Keratinocyte (primary cell): Measurements from ENCODE around the gene MARCHF11. TPM values are rescaled to one million over a fixed set of nuclear protein-coding genes. Genes with fewer than 3 reads are reported as not detected.

ENCODE experiments used
- DNase-seq: peaks from one replicate; pipeline ENCODE4 v3.0.0-alpha.2; 2011; ENCODE audit warnings: low read depth, missing footprints, low spot score
- FAIRE-seq: peaks from 2 replicates; lab custom pipeline; 2011; peaks lifted over from hg19 to GRCh38; lab: Jason Lieb, UNC
- H2AFZ ChIP-seq: 2 replicates; pipeline ENCODE4 v1.6.0; 2012; ENCODE audit warnings: low read length, control low read depth, inconsistent platforms; ENCODE audit not compliant: control insufficient read depth
- H3K27ac ChIP-seq: 2 replicates; pipeline ENCODE4 v1.5.1; 2011; ENCODE audit warnings: low read length; ENCODE audit not compliant: control insufficient read depth, insufficient read depth
- H3K27me3 ChIP-seq: 3 replicates; pipeline ENCODE4 v1.6.0; 2011; ENCODE audit warnings: low read length; ENCODE audit not compliant: control insufficient read depth, insufficient read depth; ENCODE audit errors: extremely low read depth
- H3K36me3 ChIP-seq, 2 experiments: 2 replicates in 1 of 2; 3 replicates in 1 of 2; pipeline ENCODE4 v1.5.1; 2011; ENCODE audit warnings: low read length in 2 of 2, mild to moderate bottlenecking in 1 of 2; ENCODE audit not compliant: control insufficient read depth in 2 of 2, insufficient read depth in 2 of 2; ENCODE audit errors: extremely low read depth in 1 of 2
- H3K4me1 ChIP-seq: 3 replicates; pipeline ENCODE4 v1.5.1; 2011; ENCODE audit warnings: low read length; ENCODE audit not compliant: control insufficient read depth, insufficient read depth; ENCODE audit errors: extremely low read depth
- H3K4me2 ChIP-seq: 3 replicates; pipeline ENCODE4 v1.6.0; 2011; ENCODE audit warnings: low read depth, low read length; ENCODE audit not compliant: control insufficient read depth, insufficient read depth; ENCODE audit errors: extremely low read depth
- H3K4me3 ChIP-seq, 3 experiments: fragments of 200-600 bp in 1 of 3; sonication (generic) in 1 of 3; 2 replicates in 2 of 3; 3 replicates in 1 of 3; pipeline ENCODE4 v1.5.1; 2011 to 2016; ENCODE audit warnings: low read length in 3 of 3, mild to moderate bottlenecking in 3 of 3, control low read depth in 2 of 3, inconsistent platforms in 1 of 3, low read depth in 1 of 3, mixed read lengths in 1 of 3, mixed run types in 1 of 3, moderate library complexity in 1 of 3; ENCODE audit not compliant: control insufficient read depth in 2 of 3, insufficient read depth in 2 of 3; ENCODE audit errors: extremely low read depth in 1 of 3
- H3K79me2 ChIP-seq: 2 replicates; pipeline ENCODE4 v1.6.0; 2012; ENCODE audit warnings: low read length; ENCODE audit not compliant: control insufficient read depth, insufficient read depth
- H3K9ac ChIP-seq: 3 replicates; pipeline ENCODE4 v1.6.0; 2011; ENCODE audit warnings: low read length; ENCODE audit not compliant: control insufficient read depth, insufficient read depth; ENCODE audit errors: extremely low read depth
- H3K9me1 ChIP-seq: 3 replicates; pipeline ENCODE4 v1.6.0; 2011; ENCODE audit warnings: low read length; ENCODE audit not compliant: control insufficient read depth, insufficient read depth; ENCODE audit errors: extremely low read depth
- H3K9me3 ChIP-seq: 2 replicates; pipeline ENCODE4 v1.5.1; 2012; ENCODE audit warnings: low read depth, low read length; ENCODE audit not compliant: control insufficient read depth
- H4K20me1 ChIP-seq: 3 replicates; pipeline ENCODE4 v1.6.0; 2011; ENCODE audit warnings: low read length; ENCODE audit not compliant: control insufficient read depth, insufficient read depth; ENCODE audit errors: extremely low read depth
- CTCF ChIP-seq, 3 experiments: IDR thresholded peaks in 1 of 3; conservative IDR thresholded peaks in 1 of 3; optimal IDR thresholded peaks in 1 of 3; 2 replicates in 2 of 3; 3 replicates in 1 of 3; pipeline versions ENCODE3 to v1.5.1; 2011; ENCODE audit warnings: low read length in 3 of 3, mild to moderate bottlenecking in 3 of 3, moderate library complexity in 2 of 3, control low read depth in 1 of 3, inconsistent platforms in 1 of 3; ENCODE audit not compliant: insufficient read depth in 2 of 3; ENCODE audit errors: extremely low read depth in 1 of 3
- EZH2 ChIP-seq: IDR thresholded peaks from one replicate; pipeline ENCODE4 v1.6.1; 2012; ENCODE audit warnings: inconsistent platforms, mild to moderate bottlenecking, low read length, moderate library complexity
- dilution Hi-C: fragments of 300-500 bp; cut with MboI; formaldehyde crosslinking; loops from one replicate; pipeline ENCODE4 v1.7.0; 2020; ENCODE audit warnings: low sequenced_read_pairs; ENCODE audit not compliant: extremely low pct_ligation_motif_present
- polyA plus RNA-seq, 5 experiments: library from polyadenylated mRNA; depleted of rRNA in 3 of 5; stranded (reverse) in 3 of 5; stranded (forward) in 1 of 5; unstranded in 1 of 5; fragments of >200 nt; gene quantifications; 1 replicate in 1 of 5; 2 replicates in 3 of 5; 3 replicates in 1 of 5; pipeline versions ENCODE4 v1.2.1 to v1.2.3, GENCODE V29; 2011 to 2012; ENCODE audit warnings: missing spikeins in 2 of 5, low read depth in 1 of 5, low replicate concordance in 1 of 5

MARCHF11 gene
- polyA plus RNA-seq, 1 donor (not counting 4 experiments of a cell fraction or from before 2014, with no cell fraction given): 0.16 TPM

GRCh38 chr5:16067415-16067814 lies 112.2 kb downstream of the MARCHF11 start:
- Histone ChIP-seq H3K79me2 (no peaks in the 10 kb centered on the region), H4K20me1 (no peaks in the 10 kb centered on the region), H2AFZ (no peak overlapping the region), H3K36me3 (no peaks in the 10 kb centered on the region), H3K9me3 (no peaks in the 10 kb centered on the region), H3K9ac (no peak overlapping the region), H3K4me3 (no peak overlapping the region), H3K27me3 (no peaks in the 10 kb centered on the region), H3K27ac (no peak overlapping the region), H3K4me1 (no peaks in the 10 kb centered on the region), H3K4me2 (no peak overlapping the region), H3K9me1 (no peaks in the 10 kb centered on the region)
- DNase-seq (no peak), FAIRE-seq (no peak)
- dilution Hi-C loops: no loop called here
- TF ChIP-seq EZH2 (no peak), CTCF (optimal IDR thresholded peaks at IDR 0.05 in 1 of 3, IDR thresholded peaks at IDR 0.05 in 1 of 3, conservative IDR thresholded peaks at IDR 0.05 in 1 of 3; ENCODE audit: extremely low read depth in 1 of 3, insufficient read depth in 2 of 3, low read length in 3 of 3) (no peak)

- H3K79me2 ChIP-seq: no peaks in the 10 kb centered on the region
- FAIRE-seq: no peak
- no peak overlapping the region for H3K27ac ChIP-seq
- H3K9ac ChIP-seq: no peak overlapping the region
- no peak overlapping the region for H2AFZ ChIP-seq
- H3K27me3 ChIP-seq: no peaks in the 10 kb centered on the region
- no peaks in the 10 kb centered on the region for H4K20me1 ChIP-seq
- H3K4me3 ChIP-seq: no peak overlapping the region
- no peaks in the 10 kb centered on the region for H3K4me1 ChIP-seq
- no peaks in the 10 kb centered on the region for H3K9me3 ChIP-seq
- H3K9me1 ChIP-seq: no peaks in the 10 kb centered on the region
- H3K4me2 ChIP-seq: no peak overlapping the region
- TF ChIP-seq CTCF (optimal IDR thresholded peaks at IDR 0.05 in 1 of 3, IDR thresholded peaks at IDR 0.05 in 1 of 3, conservative IDR thresholded peaks at IDR 0.05 in 1 of 3; ENCODE audit: extremely low read depth in 1 of 3, insufficient read depth in 2 of 3, low read length in 3 of 3) (no peak), EZH2 (no peak)
- dilution Hi-C loops: no loop called here
- no peaks in the 10 kb centered on the region for H3K36me3 ChIP-seq
- no peak for DNase-seq
Observed at GRCh38 chr5:16066810-16067209, 112.8 kb downstream of the MARCHF11 start.
